ENCODE results near the gene CDC16. TPM values are rescaled to one million over a fixed set of nuclear protein-coding genes. Genes with fewer than 3 reads are reported as not detected.

The CDC16 gene
- total and polyA plus RNA-seq, 10 donors: 50.1 to 75.8 (median 67.3) TPM

DNA sequence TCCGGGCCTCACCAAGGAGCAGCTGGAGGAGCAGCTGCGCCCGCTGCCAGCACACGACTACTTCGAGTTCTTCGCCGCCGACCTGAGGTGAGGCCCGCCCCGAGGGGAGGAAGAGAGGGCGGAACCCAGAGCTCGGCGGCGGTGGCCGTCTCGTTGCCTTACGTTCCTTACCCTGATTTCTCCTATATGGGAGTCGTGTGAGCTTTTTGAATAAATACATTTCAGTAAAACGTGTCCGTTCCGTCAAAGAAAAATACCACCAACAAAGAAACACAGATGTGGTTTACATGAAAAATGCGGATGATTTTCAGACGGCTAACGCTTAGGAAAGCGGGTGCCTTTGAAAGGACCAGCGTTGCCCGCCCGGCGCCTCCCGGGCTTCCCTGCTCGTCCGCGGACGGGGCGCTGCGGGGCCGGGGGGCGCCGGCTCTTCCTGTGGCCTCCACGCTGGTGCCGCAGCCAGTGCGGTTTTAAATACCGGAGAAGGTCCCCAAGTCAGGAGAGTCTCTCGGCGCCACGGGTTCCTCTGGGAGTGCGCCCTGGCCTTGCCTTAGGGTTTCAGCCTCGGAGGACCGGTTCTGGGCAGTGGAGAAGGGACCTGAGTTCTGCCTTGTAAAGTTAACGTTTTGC, 47.5 kb downstream of the CDC16 start:
- DNase-seq: peak; percentile 95
- H3K4me3 ChIP-seq: peak overlapping the region; percentile 69 to 90 (median 80)
- peaks cover 21 to 54% (median 37%) of the 10 kb centered on the region in 6 donors for H3K4me1 ChIP-seq
- H3K9me3 ChIP-seq: no peaks in the 10 kb centered on the region
- TF ChIP-seq, protein P1, sequence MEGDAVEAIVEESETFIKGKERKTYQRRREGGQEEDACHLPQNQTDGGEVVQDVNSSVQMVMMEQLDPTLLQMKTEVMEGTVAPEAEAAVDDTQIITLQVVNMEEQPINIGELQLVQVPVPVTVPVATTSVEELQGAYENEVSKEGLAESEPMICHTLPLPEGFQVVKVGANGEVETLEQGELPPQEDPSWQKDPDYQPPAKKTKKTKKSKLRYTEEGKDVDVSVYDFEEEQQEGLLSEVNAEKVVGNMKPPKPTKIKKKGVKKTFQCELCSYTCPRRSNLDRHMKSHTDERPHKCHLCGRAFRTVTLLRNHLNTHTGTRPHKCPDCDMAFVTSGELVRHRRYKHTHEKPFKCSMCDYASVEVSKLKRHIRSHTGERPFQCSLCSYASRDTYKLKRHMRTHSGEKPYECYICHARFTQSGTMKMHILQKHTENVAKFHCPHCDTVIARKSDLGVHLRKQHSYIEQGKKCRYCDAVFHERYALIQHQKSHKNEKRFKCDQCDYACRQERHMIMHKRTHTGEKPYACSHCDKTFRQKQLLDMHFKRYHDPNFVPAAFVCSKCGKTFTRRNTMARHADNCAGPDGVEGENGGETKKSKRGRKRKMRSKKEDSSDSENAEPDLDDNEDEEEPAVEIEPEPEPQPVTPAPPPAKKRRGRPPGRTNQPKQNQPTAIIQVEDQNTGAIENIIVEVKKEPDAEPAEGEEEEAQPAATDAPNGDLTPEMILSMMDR (IDR thresholded peaks at IDR 0.05 in 8 of 11, conservative IDR thresholded peaks at IDR 0.05 in 3 of 11): peak in 2 of 11 experiments; percentile 3 to 6
- no peak for TF ChIP-seq POLR2A (IDR thresholded peaks at IDR 0.05)
- TF ChIP-seq POLR2AphosphoS5 (IDR thresholded peaks at IDR 0.05): peak; percentile 69 to 83 (median 76)
- peaks cover 0 to 52% (median 13%) of the 10 kb centered on the region in 6 donors for H3K36me3 ChIP-seq
- WGBS, 5 donors: 0 to 1% (median 1%) methylated on average over 47 to 50 of the region's 50 CpGs
- intact Hi-C loops (cut with DNase I; ENCODE audit: low total_unique reads): no loop called here
- H3K27me3 ChIP-seq (replicated peaks in 1 of 7): no peaks in the 10 kb centered on the region
- peak overlapping the region; percentile 96 to 99 (median 98) for H3K27ac ChIP-seq

DNA sequence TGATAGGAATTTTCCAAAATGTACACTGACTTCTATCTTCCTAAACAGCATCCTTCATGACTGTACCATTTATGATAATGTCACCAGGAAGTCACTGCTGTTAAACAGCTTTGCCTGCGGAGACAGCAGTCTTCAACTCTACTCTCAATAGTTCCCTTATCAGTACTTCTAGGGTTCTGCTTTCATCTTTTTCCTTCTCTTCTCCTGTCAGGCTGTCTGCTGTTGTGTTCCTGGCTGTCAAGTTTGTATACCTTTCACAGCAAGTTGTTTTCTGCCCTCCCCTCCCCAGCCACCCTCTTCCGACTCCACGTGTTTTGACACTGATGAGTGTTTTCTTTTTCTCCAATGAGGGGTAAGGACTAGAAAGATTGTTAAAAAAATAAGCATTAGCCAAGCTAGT, 48.9 kb downstream of the CDC16 start:
- no peak overlapping the region for H3K27ac ChIP-seq
- 70 to 79% (median 76%) methylated on average over 3 of the region's 3 CpGs for WGBS, 5 donors
- DNase-seq: peak; percentile 15

DNA sequence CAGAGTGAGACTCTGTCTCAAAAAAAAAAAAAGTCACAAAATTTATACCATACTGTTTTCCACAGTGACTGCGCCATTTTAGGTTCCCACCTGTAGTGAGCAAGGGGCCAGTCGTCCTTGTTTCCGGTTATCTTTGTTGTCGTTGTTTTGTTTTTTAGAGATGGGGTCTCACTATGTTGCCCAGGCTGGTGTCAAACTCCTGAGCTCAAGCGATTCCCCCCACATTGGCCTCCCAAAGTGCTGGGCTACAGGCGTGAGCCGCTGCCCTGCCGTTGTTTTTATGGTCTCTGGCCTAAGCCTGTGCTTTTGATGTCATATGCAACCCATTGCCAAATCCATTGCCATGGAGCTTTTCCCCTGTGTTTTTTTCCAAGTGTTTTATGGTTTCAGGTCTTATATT, 50.0 kb downstream of the CDC16 start:
- no peaks in the 10 kb centered on the region for H3K9me3 ChIP-seq
- peaks cover 21 to 50% (median 36%) of the 10 kb centered on the region in 6 donors for H3K4me1 ChIP-seq
- no peaks in the 10 kb centered on the region for H3K27me3 ChIP-seq (replicated peaks in 1 of 7)
- peak; percentile 34 for DNase-seq
- intact Hi-C loops (cut with DNase I; ENCODE audit: low total_unique reads): no loop called here
- H3K27ac ChIP-seq: no peak overlapping the region
- peaks cover 0 to 61% (median 36%) of the 10 kb centered on the region in 6 donors for H3K36me3 ChIP-seq
- TF ChIP-seq, protein P1 (IDR thresholded peaks at IDR 0.05 in 8 of 11, conservative IDR thresholded peaks at IDR 0.05 in 3 of 11): no peak
- TF ChIP-seq POLR2AphosphoS5 (IDR thresholded peaks at IDR 0.05): no peak
- no peak for TF ChIP-seq POLR2A (IDR thresholded peaks at IDR 0.05)
- no peak overlapping the region for H3K4me3 ChIP-seq
- WGBS, 5 donors: 96 to 99% (median 97%) methylated on average over 8 of the region's 8 CpGs

More for the DNA sequence above, 48.9 kb downstream of the CDC16 start:
- H3K4me1 ChIP-seq: peaks cover 21 to 54% (median 37%) of the 10 kb centered on the region in 6 donors
- no peak overlapping the region for H3K4me3 ChIP-seq
- intact Hi-C loops (cut with DNase I; ENCODE audit: low total_unique reads): no loop called here
- no peaks in the 10 kb centered on the region for H3K27me3 ChIP-seq (replicated peaks in 1 of 7)
- H3K36me3 ChIP-seq: peaks cover 0 to 52% (median 27%) of the 10 kb centered on the region in 6 donors
- no peaks in the 10 kb centered on the region for H3K9me3 ChIP-seq
- TF ChIP-seq POLR2AphosphoS5 (IDR thresholded peaks at IDR 0.05) (no peak), POLR2A (IDR thresholded peaks at IDR 0.05) (no peak)
- TF ChIP-seq, protein P1 (IDR thresholded peaks at IDR 0.05 in 8 of 11, conservative IDR thresholded peaks at IDR 0.05 in 3 of 11): no peak

DNA sequence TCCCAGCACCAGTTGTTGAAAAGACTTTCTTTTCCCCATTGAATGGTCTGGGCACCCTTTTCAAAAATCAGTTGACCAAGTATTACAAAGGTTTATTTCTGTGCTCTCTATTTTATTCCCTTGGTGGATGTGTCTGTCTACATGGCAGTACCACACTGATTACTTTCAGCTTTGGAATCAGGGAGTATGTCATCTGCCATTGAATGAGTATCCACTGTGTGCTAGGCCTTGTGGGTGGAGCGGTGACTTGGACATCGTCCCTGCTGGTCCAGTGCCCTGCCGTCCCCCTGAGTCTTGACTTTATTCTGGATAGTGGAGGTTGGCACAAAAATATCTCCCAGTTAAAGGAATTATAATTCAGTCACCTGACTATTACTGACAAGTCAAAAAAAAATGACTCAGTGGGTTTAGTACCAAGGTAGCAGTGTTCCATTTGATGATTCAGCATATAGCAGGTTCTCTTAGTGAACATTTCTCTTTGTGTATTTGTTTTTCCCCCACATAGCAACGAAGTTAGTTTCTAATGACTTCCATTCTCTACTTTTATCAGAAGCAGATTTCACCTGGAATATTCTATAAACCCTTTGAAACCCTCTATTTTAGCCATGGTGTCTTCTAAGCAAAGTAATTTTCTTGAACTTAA, 50.6 kb downstream of the CDC16 start:
- DNase-seq: peak; percentile 49
- H3K27ac ChIP-seq: no peak overlapping the region
- no peak overlapping the region for H3K4me3 ChIP-seq
- peaks cover 0 to 67% (median 39%) of the 10 kb centered on the region in 6 donors for H3K36me3 ChIP-seq
- intact Hi-C loops (cut with DNase I; ENCODE audit: low total_unique reads): no loop called here
- no peaks in the 10 kb centered on the region for H3K27me3 ChIP-seq (replicated peaks in 1 of 7)
- H3K9me3 ChIP-seq: no peaks in the 10 kb centered on the region
- H3K4me1 ChIP-seq: peaks cover 16 to 43% (median 30%) of the 10 kb centered on the region in 6 donors
- TF ChIP-seq POLR2A (IDR thresholded peaks at IDR 0.05) (no peak), POLR2AphosphoS5 (IDR thresholded peaks at IDR 0.05) (no peak)
- TF ChIP-seq, protein P1 (IDR thresholded peaks at IDR 0.05 in 8 of 11, conservative IDR thresholded peaks at IDR 0.05 in 3 of 11): no peak
- 91 to 95% (median 93%) methylated on average over 4 of the region's 4 CpGs for WGBS, 5 donors
